Omental fat pad (tissue), 4 donors: ENCODE data around the gene MEF2A. TPM values are rescaled to one million over a fixed set of nuclear protein-coding genes. Genes with fewer than 3 reads are reported as not detected.
"Not testable (repeated sequence)": the region's sequence is repeated elsewhere in the genome, so short reads cannot be mapped to it uniquely, and the experiment has no call there.

ENCODE experiments used
- ATAC-seq: fragments of 150-250 bp; one replicate; pipeline ENCODE4 v1.9.1; 2016; ENCODE audit warnings: mild to moderate bottlenecking, moderate library complexity; ENCODE audit not compliant: low FRiP score
- DNase-seq: peaks from one replicate; pipeline ENCODE4 v3.0.0-alpha.2; 2019; ENCODE audit warnings: low spot score
- total RNA-seq, 4 donors: library from RNA; depleted of rRNA; stranded (reverse); fragments of >200 nt; gene quantifications; one replicate each; pipeline ENCODE4 v1.1.0, GENCODE V29; 2016
- TF ChIP-seq, protein P1 (sequence below), 3 donors: fragments of 450-650 bp; IDR thresholded peaks; one replicate each; pipeline ENCODE4 v1.5.1; 2016 to 2017; ENCODE audit warnings: antibody characterized with exemption in 3 of 3, mild to moderate bottlenecking in 3 of 3, moderate library complexity in 2 of 3

MEF2A gene
- total RNA-seq, 4 donors from 2014 or later, result 47.8 to 74.4 (median 54.0) TPM

DNA sequence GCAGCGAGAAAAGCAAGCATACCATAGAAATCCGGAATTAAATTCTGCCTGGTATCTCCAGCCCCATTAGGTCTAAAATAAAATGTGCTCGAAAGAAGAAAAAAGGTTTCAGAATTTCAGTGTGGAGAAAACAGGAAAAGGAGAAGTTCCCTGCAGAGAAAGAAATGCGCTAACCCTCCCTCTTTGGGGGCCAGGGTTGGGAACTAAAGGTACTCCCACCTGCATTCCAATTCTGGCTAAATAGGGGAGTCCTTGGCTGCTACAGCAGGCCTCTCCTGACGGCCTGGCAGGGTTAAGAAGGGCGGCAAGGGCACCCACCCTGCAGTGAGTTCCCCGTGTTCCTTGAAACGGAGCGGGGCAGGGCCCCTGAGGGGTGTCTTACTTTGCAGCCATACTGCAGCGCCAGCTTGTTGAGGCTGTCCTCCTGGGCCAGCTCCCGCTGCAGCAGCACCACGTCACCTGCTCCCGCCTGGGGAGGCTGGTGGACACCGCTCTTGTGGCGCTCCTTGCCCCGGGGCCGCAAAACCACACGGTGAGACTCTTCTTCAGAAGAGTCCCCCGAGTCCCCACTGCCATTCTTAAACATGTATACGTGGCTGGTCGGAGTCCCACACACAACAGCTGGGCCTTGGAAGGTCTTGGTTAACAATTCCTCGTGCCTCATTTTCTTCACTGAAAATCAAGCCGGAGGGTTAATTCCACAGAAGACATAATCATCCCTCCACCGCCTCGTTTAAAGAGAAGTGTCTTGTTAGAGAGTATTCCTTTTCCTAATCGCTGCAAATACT, 165.7 kb downstream of the MEF2A start:
- ATAC-seq (no peak), DNase-seq (no peak)
- TF ChIP-seq, protein P1, sequence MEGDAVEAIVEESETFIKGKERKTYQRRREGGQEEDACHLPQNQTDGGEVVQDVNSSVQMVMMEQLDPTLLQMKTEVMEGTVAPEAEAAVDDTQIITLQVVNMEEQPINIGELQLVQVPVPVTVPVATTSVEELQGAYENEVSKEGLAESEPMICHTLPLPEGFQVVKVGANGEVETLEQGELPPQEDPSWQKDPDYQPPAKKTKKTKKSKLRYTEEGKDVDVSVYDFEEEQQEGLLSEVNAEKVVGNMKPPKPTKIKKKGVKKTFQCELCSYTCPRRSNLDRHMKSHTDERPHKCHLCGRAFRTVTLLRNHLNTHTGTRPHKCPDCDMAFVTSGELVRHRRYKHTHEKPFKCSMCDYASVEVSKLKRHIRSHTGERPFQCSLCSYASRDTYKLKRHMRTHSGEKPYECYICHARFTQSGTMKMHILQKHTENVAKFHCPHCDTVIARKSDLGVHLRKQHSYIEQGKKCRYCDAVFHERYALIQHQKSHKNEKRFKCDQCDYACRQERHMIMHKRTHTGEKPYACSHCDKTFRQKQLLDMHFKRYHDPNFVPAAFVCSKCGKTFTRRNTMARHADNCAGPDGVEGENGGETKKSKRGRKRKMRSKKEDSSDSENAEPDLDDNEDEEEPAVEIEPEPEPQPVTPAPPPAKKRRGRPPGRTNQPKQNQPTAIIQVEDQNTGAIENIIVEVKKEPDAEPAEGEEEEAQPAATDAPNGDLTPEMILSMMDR (IDR thresholded peaks at IDR 0.05), result no peak

DNA sequence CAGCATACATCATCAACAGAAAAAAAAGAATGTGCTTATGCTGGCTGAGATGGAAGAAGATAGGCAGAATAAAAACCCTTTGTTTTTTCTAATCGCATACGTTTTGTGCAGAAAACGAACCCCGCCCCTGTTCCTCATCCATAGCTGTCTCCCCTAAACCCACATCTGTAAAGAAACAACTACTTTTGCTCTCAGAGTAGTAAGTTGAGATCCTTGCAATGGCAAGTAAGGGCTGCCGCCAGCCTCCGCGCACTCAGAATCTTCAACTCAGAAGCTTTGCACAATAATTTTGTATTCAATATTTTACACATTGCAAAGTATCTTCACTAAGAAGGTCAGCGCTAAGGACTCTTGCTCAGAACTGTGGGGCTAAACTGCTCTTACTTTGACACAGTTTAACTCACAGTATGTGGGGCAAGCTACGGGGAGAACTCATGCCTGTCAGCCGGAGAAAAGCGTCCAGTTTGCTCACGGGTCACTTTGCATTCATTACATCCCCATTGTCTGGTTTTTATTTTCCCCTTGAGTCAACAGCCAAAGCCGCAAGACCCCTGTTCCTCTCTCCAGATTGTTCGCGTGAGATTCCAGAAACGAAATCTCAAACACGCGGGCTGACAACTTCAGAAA, 166.5 kb downstream of the MEF2A start:
- no peak for ATAC-seq
- DNase-seq, result no peak
- TF ChIP-seq, protein P1 (IDR thresholded peaks at IDR 0.05), result no peak

DNA sequence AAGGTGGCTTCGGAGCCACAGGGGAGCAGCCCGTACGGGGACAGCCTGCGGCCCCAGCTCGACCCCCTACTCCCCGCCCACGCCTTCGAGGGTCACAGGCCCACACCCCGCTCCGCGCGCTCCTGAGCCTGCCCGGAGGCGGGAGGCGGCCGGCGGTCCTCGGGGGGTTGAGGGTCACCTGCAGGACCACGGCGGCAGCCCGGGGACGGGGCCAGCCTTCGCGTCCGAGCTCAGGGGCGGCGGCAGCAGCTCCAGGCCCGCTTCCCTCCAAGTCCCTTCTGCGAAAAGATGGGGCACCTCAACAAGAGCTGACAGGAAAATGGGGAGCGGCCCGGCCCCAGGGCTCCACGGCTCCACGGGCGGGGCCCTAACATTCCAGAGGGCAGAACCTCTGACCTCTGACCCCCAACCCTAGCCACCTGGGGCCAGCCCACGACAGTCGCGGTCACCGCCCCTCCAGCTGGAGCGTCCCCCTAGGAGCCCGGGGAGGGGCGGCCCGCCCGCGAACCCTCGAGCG, 167.0 kb downstream of the MEF2A start:
- peak; percentile 16 for ATAC-seq
- DNase-seq, result no peak
- TF ChIP-seq, protein P1 (IDR thresholded peaks at IDR 0.05), result no peak

DNA sequence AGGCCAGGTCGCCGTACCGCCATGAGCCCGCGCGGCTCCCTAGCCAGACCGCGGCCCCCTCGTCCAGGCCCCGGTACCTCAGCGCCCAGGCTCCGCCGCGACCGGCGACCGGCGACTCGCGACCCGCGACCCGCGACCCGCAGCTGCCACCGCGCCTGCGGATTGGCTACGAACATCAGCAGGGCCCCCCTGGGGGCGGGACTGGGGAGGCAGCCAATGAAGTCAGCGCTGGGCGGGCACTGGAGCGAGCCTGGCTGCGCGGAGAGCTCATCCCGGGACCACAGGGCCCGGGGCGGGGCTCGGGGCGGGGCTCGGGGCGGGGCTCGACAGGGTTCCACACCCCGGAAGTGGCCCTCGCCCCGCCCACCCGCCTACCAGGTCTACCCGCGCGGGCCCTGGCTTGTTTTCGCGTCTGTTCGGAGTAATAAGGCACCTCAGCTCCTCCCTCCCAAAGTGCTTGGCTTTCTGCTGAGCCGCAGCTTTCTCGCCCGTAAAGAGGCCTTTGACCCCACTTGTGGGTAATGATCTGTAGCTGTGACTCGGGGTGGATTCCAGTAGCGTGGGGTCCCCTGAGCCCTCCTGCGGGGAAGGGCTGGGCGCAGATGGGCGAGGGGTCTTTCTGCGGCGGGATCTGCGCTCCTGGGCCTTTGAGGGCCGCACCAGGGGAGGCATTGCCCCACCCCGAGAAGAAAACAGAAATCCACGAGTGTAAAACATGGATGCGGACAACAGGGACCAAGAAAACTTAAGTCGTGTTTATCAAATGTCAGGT, 167.7 kb downstream of the MEF2A start, which contains the start of gene LYSMD4:
Gene LYSMD4 (minus strand): TSS at position 170 of the 772 bp plus-strand sequence. CDS start 1,438 bp downstream, outside the sequence.
- TF ChIP-seq, protein P1 (IDR thresholded peaks at IDR 0.05), result no peak
- DNase-seq (peak; percentile 98), ATAC-seq (peak; percentile 97)

DNA sequence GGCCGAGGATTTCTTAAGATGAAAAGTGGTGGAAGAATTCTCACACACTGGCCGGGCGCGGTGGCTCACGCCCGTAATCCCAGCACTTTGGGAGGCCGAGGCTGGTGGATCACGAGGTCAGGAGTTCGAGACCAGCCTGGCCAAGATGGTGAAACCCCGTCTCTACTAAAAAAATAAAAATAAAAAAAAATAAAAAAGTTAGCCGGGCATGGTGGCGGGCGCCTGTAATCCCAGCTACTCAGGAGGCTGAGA, 168.2 kb downstream of the MEF2A start:
- not testable (repeated sequence) for DNase-seq, ATAC-seq

DNA sequence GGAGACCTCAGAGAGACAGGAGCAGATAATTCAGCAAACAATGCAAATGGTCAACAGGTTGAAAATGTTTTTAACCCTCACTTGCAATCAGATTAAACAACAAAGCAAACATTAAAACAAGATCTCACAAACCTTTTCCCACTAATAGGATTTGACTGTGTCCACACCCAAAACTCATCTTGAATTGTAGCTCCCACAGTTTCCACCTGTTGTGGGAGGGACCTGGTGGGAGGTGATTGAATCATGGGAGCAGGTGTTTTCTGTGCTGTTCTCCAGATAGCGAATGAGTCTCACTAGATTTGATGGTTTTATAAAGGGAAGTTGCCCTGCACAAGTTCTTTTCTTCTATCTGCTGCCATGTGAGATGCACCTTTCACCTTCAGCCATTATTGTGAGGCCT, 168.8 kb downstream of the MEF2A start:
- ATAC-seq (no peak), DNase-seq (no peak)
- TF ChIP-seq, protein P1 (IDR thresholded peaks at IDR 0.05), result no peak

DNA sequence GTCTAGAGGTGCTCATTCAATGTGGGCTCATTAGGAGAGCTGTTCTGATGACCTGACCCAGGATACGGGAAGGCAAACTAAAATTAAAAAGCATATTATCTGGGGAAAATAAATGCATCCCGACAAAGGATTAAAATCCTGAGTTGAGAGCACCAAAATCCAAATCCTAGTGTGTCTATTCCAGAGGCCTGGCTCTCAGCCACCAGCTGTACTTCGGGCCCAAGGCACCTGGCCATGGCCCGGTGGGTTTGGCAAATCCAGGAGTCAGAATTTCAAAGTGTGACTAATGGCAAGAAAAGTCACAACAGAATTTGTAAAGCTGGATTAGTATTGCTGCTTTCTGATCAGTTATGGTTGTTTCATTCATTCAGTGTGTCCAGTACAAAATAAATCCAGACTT, 170.1 kb downstream of the MEF2A start:
- DNase-seq (no peak), ATAC-seq (no peak)
- TF ChIP-seq, protein P1 (IDR thresholded peaks at IDR 0.05), result no peak
